NB4 (cell line): Measurements from ENCODE around the gene OPHN1.
A peak's percentile ranks its signal among the peaks of the same experiment; 100 is the strongest.

Source experiments
- DNase-seq: peaks from one replicate; pipeline ENCODE4 v3.0.0; 2010; ENCODE audit warnings: low read depth
- H3K4me3 ChIP-seq: one replicate; pipeline ENCODE4 v1.5.1; 2011; ENCODE audit warnings: mild to moderate bottlenecking, low read depth, low read length, moderate library complexity
- CTCF ChIP-seq: IDR thresholded peaks from one replicate; pipeline ENCODE4 v1.5.1; 2012; ENCODE audit warnings: low read depth, low read length
- MAX ChIP-seq: IDR thresholded peaks from 2 replicates; pipeline ENCODE4 v1.6.1; 2011; ENCODE audit warnings: low read depth, low read length
- MYC ChIP-seq: IDR thresholded peaks from 2 replicates; pipeline ENCODE4 v1.6.1; 2011; ENCODE audit warnings: low read depth, low read length
- POLR2A ChIP-seq: IDR thresholded peaks from 2 replicates; pipeline ENCODE4 v1.6.1; 2011; ENCODE audit warnings: mild to moderate bottlenecking; ENCODE audit not compliant: insufficient read length; ENCODE audit errors: extremely low read depth

OPHN1 gene

GRCh38 chrX:68421636-68422035, 11.7 kb downstream of the OPHN1 start:
- no peak for DNase-seq
- no peak overlapping the region for H3K4me3 ChIP-seq
- TF ChIP-seq MYC (no peak), CTCF (no peak)

GRCh38 chrX:68420559-68420958, 12.7 kb downstream of the OPHN1 start:
- DNase-seq = no peak
- TF ChIP-seq CTCF (no peak), POLR2A (no peak), MAX (no peak), MYC (no peak)
- no peak overlapping the region for H3K4me3 ChIP-seq

GRCh38 chrX:68419975-68420374, 13.3 kb downstream of the OPHN1 start:
- peak; percentile 2 for DNase-seq
- H3K4me3 ChIP-seq = no peak overlapping the region
- no peak for TF ChIP-seq POLR2A

GRCh38 chrX:68417651-68418050, 15.6 kb downstream of the OPHN1 start:
- H3K4me3 ChIP-seq = no peak overlapping the region
- DNase-seq = no peak
- no peak for TF ChIP-seq CTCF
- TF ChIP-seq MAX = no peak
- TF ChIP-seq POLR2A = no peak
- no peak for TF ChIP-seq MYC

- no peak overlapping the region for H3K4me3 ChIP-seq
- no peak for DNase-seq
- no peak for TF ChIP-seq CTCF
- TF ChIP-seq POLR2A = no peak
Observed at GRCh38 chrX:68416592-68416991, 16.7 kb downstream of the OPHN1 start.

- DNase-seq = no peak
- TF ChIP-seq MYC = no peak
- TF ChIP-seq POLR2A = no peak
- no peak for TF ChIP-seq CTCF
- no peak for TF ChIP-seq MAX
- no peak overlapping the region for H3K4me3 ChIP-seq
Observed at GRCh38 chrX:68415316-68415715, 18.0 kb downstream of the OPHN1 start.

- DNase-seq = no peak
- TF ChIP-seq MYC (no peak), MAX (no peak), POLR2A (no peak), CTCF (no peak)
- no peak overlapping the region for H3K4me3 ChIP-seq
Observed at GRCh38 chrX:68413254-68413653, 20.0 kb downstream of the OPHN1 start.
